HG02885 (cell line): ENCODE data around the gene CTNNA3.

ENCODE experiments used
- ATAC-seq: cut with Tn5 transposase; IDR thresholded peaks from one replicate; pipeline ENCODE4 v1.9.1; 2021; ENCODE audit warnings: mild to moderate bottlenecking; ENCODE audit not compliant: unreplicated experiment, poor library complexity

Gene CTNNA3

GRCh38 chr10:65945061-65945460 is 1750.9 kb downstream of the CTNNA3 start:
- ATAC-seq, result no peak

GRCh38 chr10:65943451-65943850 is 1752.5 kb downstream of the CTNNA3 start:
- no peak for ATAC-seq

GRCh38 chr10:65940816-65941662 is 1755.0 kb downstream of the CTNNA3 start:
- no peak for ATAC-seq

- no peak for ATAC-seq
Measured at GRCh38 chr10:65940105-65940504, 1755.9 kb downstream of the CTNNA3 start.

GRCh38 chr10:65931291-65932070 is 1764.5 kb downstream of the CTNNA3 start:
- ATAC-seq, result no peak

- ATAC-seq, result no peak
Measured at GRCh38 chr10:65911151-65911835, 1784.7 kb downstream of the CTNNA3 start.

GRCh38 chr10:65910209-65910608 is 1785.8 kb downstream of the CTNNA3 start:
- ATAC-seq, result no peak

GRCh38 chr10:65907199-65907712 is 1788.7 kb downstream of the CTNNA3 start:
- ATAC-seq, result no peak

GRCh38 chr10:65903620-65904019 is 1792.4 kb downstream of the CTNNA3 start:
- no peak for ATAC-seq

GRCh38 chr10:65900271-65900670 is 1795.7 kb downstream of the CTNNA3 start:
- no peak for ATAC-seq

- no peak for ATAC-seq
Measured at GRCh38 chr10:65898055-65898454, 1797.9 kb downstream of the CTNNA3 start.

GRCh38 chr10:65894961-65895360 is 1801.0 kb downstream of the CTNNA3 start:
- no peak for ATAC-seq

- no peak for ATAC-seq
Measured at GRCh38 chr10:65894379-65894778, 1801.6 kb downstream of the CTNNA3 start.

- ATAC-seq, result no peak
Measured at GRCh38 chr10:65893676-65894075, 1802.3 kb downstream of the CTNNA3 start.

GRCh38 chr10:65892284-65892683 is 1803.7 kb downstream of the CTNNA3 start:
- no peak for ATAC-seq

GRCh38 chr10:65891073-65891981 is 1804.7 kb downstream of the CTNNA3 start:
- ATAC-seq, result peak; percentile 89

- no peak for ATAC-seq
Measured at GRCh38 chr10:65864529-65864928, 1831.5 kb downstream of the CTNNA3 start.

- no peak for ATAC-seq
Measured at GRCh38 chr10:65864036-65864435, 1832.0 kb downstream of the CTNNA3 start.
